Tibial artery (tissue), 4 donors: ENCODE measurements around the gene THSD4.

Source experiments
- DNase-seq, 2 donors: peaks; one replicate each; pipeline ENCODE4 v3.0.0-alpha.2; 2019
- H3K27ac ChIP-seq, 2 donors: fragments of 200-600 bp; sonication (generic) in 1 of 2; 1 replicate in 1 of 2; 2 replicates in 1 of 2; pipeline ENCODE4 v1.5.1; 2018 to 2019; ENCODE audit warnings: mild to moderate bottlenecking in 1 of 2
- H3K27me3 ChIP-seq, 2 donors: fragments of 200-600 bp; sonication (generic) in 1 of 2; one replicate each; pipeline versions ENCODE4 v1.5.1 to v1.6.0; 2016 to 2019
- H3K36me3 ChIP-seq, 3 donors: fragments of 200-600 bp; sonication (generic) in 2 of 3; one replicate each; pipeline ENCODE4 v1.5.1; 2016 to 2019; ENCODE audit warnings: mild to moderate bottlenecking in 2 of 3
- H3K4me1 ChIP-seq, 4 donors: fragments of 200-600 bp; sonication (generic) in 2 of 4; 1 replicate in 3 of 4; 2 replicates in 1 of 4; pipeline ENCODE4 v1.5.1; 2016 to 2019
- H3K4me3 ChIP-seq, 2 donors: fragments of 200-600 bp; sonication (generic) in 1 of 2; 1 replicate in 1 of 2; 2 replicates in 1 of 2; pipeline ENCODE4 v1.5.1; 2018 to 2019; ENCODE audit warnings: mild to moderate bottlenecking in 2 of 2
- H3K9me3 ChIP-seq, 3 donors: fragments of 200-600 bp; sonication (generic) in 1 of 3; one replicate each; pipeline ENCODE4 v1.5.1; 2016 to 2019
- intact Hi-C: fragments of 100-400 bp; cut with DNase I; formaldehyde crosslinking; loops from one replicate; pipeline ENCODE4 v1.15.0; 2023; ENCODE audit warnings: low total_unique reads
- TF ChIP-seq, protein P1 (sequence below), 2 experiments: fragments of 200-600 bp in 1 of 2; fragments of 450-650 bp in 1 of 2; IDR thresholded peaks; one replicate each; pipeline ENCODE4 v1.5.1; 2017 to 2019; ENCODE audit warnings: antibody characterized with exemption in 2 of 2, mild to moderate bottlenecking in 1 of 2, moderate library complexity in 1 of 2

THSD4 gene

DNA sequence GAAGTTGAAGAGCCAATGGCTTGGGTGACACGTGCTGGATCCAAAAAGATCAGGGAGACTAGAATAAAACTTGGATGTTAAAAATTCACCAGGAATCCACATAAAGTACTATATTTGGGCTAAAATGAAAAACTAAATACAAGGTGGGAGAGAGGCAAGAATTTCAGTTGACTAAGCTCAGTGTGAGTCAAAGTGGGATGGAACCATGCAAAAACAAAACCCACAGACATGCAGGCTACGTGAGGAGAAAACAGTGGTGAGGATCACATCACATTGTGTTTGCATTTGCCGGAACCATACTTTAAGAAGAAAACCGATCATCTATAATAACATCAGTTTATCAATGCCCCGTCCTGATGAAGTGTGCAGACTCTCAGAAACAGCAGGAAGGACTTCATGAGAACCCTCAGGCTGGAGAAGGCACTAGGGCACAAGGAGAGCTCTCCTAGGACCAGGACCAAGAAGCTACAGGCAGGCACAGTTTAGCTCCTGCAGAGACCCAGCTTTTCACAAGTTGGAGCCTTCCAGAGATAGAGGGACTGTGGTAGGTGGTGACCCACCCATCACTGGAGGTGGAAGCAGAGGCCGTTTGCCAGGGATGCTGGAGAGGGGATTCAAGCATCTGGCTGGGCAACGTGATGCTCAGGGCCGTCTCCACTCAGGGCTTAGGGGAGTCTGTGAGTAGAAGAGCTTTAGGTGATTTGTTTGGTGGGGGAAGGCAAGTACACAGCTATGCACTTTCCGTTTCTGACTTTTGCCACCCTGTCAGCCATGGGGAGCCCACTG is 666.1 kb downstream of the THSD4 start:
- intact Hi-C loops = no loop called here
- H3K27ac ChIP-seq = peak overlapping the region; percentile 62 to 67

DNA sequence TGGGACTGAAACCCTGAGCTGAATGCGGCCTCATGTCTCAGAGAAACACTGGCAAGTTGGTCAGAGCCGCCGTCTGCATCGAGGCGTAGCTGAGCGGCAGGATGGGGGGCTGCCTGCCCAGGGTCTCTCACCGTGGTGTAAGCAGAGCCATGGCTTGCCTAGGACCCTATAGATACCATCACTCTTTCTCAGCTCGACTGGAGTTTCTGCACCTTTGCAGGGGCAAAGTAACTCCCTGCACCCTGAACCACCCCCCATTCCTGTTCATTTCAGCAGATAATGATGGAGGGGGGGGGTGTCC is 666.6 kb downstream of the THSD4 start:
- Histone ChIP-seq H3K36me3 (peaks cover 0 to 8% (median 0%) of the 10 kb centered on the region in 3 donors), H3K4me3 (no peak overlapping the region), H3K27ac (no peak overlapping the region), H3K27me3 (no peaks in the 10 kb centered on the region), H3K9me3 (no peaks in the 10 kb centered on the region), H3K4me1 (peaks cover 0 to 29% (median 16%) of the 10 kb centered on the region in 4 donors)
- no peak for DNase-seq
- TF ChIP-seq, protein P1, sequence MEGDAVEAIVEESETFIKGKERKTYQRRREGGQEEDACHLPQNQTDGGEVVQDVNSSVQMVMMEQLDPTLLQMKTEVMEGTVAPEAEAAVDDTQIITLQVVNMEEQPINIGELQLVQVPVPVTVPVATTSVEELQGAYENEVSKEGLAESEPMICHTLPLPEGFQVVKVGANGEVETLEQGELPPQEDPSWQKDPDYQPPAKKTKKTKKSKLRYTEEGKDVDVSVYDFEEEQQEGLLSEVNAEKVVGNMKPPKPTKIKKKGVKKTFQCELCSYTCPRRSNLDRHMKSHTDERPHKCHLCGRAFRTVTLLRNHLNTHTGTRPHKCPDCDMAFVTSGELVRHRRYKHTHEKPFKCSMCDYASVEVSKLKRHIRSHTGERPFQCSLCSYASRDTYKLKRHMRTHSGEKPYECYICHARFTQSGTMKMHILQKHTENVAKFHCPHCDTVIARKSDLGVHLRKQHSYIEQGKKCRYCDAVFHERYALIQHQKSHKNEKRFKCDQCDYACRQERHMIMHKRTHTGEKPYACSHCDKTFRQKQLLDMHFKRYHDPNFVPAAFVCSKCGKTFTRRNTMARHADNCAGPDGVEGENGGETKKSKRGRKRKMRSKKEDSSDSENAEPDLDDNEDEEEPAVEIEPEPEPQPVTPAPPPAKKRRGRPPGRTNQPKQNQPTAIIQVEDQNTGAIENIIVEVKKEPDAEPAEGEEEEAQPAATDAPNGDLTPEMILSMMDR (IDR thresholded peaks at IDR 0.05) = no peak
- intact Hi-C loops = no loop called here

More for the DNA sequence above, 666.1 kb downstream of the THSD4 start:
- Histone ChIP-seq H3K4me1 (peaks cover 0 to 29% (median 16%) of the 10 kb centered on the region in 4 donors), H3K4me3 (no peak overlapping the region), H3K36me3 (peaks cover 0 to 10% (median 0%) of the 10 kb centered on the region in 3 donors), H3K27me3 (no peaks in the 10 kb centered on the region), H3K9me3 (no peaks in the 10 kb centered on the region)
- peak in 1 of 2 donors; percentile 54 for DNase-seq
- TF ChIP-seq, protein P1 (IDR thresholded peaks at IDR 0.05) = no peak

DNA sequence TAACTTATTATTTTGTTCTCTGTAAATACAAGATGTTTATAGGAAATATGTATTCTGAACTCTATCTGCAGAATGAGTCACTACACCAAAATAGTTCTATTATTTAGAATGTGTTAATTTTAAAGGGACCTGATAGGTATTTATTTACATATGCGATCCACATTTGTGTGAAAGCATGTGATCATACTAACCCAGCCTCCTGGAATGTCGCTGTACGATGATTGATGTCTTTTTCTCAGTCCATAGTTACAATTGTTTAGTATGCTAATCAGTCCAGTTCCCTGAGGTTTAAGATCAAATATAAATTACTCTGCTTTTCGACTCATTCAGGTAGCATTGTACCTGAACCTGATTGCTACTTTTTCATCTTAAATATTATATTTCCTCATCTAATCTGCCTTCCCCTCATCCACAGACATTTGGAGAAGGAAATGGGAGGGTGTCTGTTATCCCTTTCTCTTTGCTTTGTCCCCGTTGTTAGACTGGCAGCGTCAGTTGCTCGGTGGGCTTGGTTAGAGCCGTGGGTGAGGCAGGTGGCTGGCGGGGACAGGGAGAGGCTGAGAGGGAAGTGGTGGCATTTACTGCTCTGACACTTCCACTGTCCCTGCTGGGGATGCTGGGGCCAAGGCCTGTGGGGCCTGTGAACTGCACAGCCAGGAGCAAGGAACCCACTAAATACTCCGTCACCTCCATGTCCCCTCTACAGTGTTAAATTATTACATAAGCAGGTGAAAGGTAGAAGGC is 667.3 kb downstream of the THSD4 start:
- TF ChIP-seq, protein P1 (IDR thresholded peaks at IDR 0.05) = no peak
- intact Hi-C loops = no loop called here
- no peaks in the 10 kb centered on the region for H3K9me3 ChIP-seq
- no peak overlapping the region for H3K27ac ChIP-seq
- peaks cover 0 to 29% (median 16%) of the 10 kb centered on the region in 4 donors for H3K4me1 ChIP-seq
- DNase-seq = peak in 1 of 2 donors; percentile 33
- H3K27me3 ChIP-seq = no peaks in the 10 kb centered on the region
- no peak overlapping the region for H3K4me3 ChIP-seq
- H3K36me3 ChIP-seq = peaks cover 0 to 1% (median 0%) of the 10 kb centered on the region in 3 donors

DNA sequence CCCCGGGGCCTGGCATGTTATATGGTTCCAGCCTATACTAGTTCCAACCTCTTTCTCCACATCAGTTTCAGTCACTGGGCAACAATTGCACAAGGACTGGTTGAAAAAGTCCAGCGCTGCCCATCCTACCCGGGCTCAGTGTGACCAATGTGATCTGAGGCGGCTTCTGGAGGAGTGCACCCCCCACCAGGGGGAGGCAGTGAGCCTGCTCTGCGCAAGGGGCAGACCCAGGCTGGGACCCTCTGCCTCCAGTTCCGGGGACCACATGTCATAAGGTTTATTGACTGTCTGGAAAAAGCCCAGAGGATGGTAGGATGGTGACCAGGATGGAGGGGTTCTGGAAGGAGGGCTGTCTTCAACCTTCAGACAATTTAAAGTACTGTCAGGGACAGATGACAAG is 669.4 kb downstream of the THSD4 start:
- H3K27ac ChIP-seq = no peak overlapping the region
- H3K4me3 ChIP-seq = no peak overlapping the region
- H3K36me3 ChIP-seq = no peaks in the 10 kb centered on the region
- no peaks in the 10 kb centered on the region for H3K27me3 ChIP-seq
- TF ChIP-seq, protein P1 (IDR thresholded peaks at IDR 0.05) = no peak
- intact Hi-C loops = no loop called here
- DNase-seq = peak in 1 of 2 donors; percentile 10
- H3K9me3 ChIP-seq = no peaks in the 10 kb centered on the region
- H3K4me1 ChIP-seq = peaks cover 0 to 26% (median 14%) of the 10 kb centered on the region in 4 donors

DNA sequence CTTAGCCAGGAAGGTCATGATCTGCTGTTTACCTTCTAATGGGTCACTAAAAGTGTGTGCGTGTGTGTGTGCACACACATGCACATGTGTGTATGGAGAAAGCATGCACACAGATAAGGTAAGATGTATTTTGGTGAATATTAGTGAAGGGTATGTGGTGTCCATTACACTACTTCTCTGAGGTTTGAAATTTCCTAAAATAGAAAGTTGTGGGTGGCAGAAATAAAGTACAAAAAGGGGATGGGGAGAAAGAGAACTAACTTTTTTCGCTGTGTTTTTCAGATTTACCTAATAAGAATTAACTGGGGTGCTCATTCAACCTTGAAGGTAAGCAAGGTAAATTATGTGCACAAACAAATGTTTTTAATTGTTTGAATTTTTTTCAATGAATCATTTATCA is 670.7 kb downstream of the THSD4 start:
- Histone ChIP-seq H3K36me3 (no peaks in the 10 kb centered on the region), H3K4me1 (peaks cover 0 to 14% (median 4%) of the 10 kb centered on the region in 4 donors), H3K4me3 (no peak overlapping the region), H3K9me3 (no peaks in the 10 kb centered on the region), H3K27ac (no peak overlapping the region), H3K27me3 (no peaks in the 10 kb centered on the region)
- TF ChIP-seq, protein P1 (IDR thresholded peaks at IDR 0.05) = no peak
- intact Hi-C loops = no loop called here
- DNase-seq = no peak
